Muscle layer of duodenum (tissue), 2 donors: ENCODE results near the gene FUT4.
"Not testable (repeated sequence)": the region's sequence is repeated elsewhere in the genome, so short reads cannot be mapped to it uniquely, and the experiment has no call there.

Experiments used
- H3K27ac ChIP-seq: one replicate; pipeline ENCODE4 v1.7.0; 2013; ENCODE audit warnings: mild to moderate bottlenecking, low read length
- H3K27me3 ChIP-seq: one replicate; pipeline ENCODE4 v1.7.0; 2013; ENCODE audit warnings: low read depth, mild to moderate bottlenecking, control low read depth, low read length
- H3K36me3 ChIP-seq, 2 donors: one replicate each; pipeline ENCODE4 v1.7.0; 2013; ENCODE audit warnings: low read length in 2 of 2, control low read depth in 1 of 2, mild to moderate bottlenecking in 1 of 2; ENCODE audit not compliant: insufficient read depth in 2 of 2, control insufficient read depth in 1 of 2
- H3K4me1 ChIP-seq, 2 donors: one replicate each; pipeline ENCODE4 v1.7.0; 2013; ENCODE audit warnings: low read length in 2 of 2, mild to moderate bottlenecking in 2 of 2, control low read depth in 1 of 2, moderate library complexity in 1 of 2; ENCODE audit not compliant: insufficient read depth in 2 of 2, control insufficient read depth in 1 of 2
- H3K4me3 ChIP-seq, 2 donors: one replicate each; pipeline ENCODE4 v1.7.0; 2013; ENCODE audit warnings: low read length in 2 of 2, low read depth in 1 of 2, mild to moderate bottlenecking in 1 of 2
- H3K9me3 ChIP-seq, 2 donors: one replicate each; pipeline ENCODE4 v1.7.0; 2013; ENCODE audit warnings: low read length in 2 of 2, control low read depth in 1 of 2, mild to moderate bottlenecking in 1 of 2; ENCODE audit not compliant: control insufficient read depth in 1 of 2
- donor health status: healthy.

Gene FUT4

GRCh38 chr11:94543695-94544645 is at the start of gene FUT4:
Gene FUT4, plus strand, starts transcription at chr11:94543921. Its CDS starts 213 bp downstream, at chr11:94544134.
- Histone ChIP-seq H3K27ac (peak within 1 kb of the TSS; percentile 82), H3K4me1 (peaks cover 0 to 45% of the 10 kb centered on the region in 2 donors), H3K36me3 (peaks cover 0 to 3% of the 10 kb centered on the region in 2 donors), H3K9me3 (no peaks in the 10 kb centered on the region), H3K4me3 (peak within 1 kb of the TSS; percentile 70 to 72), H3K27me3 (no peaks in the 10 kb centered on the region)

- Histone ChIP-seq H3K27ac (peak overlapping the region; percentile 91), H3K4me1 (peaks cover 12 to 19% of the 10 kb centered on the region in 2 donors), H3K27me3 (no peaks in the 10 kb centered on the region)
Observed at GRCh38 chr11:94494126-94494680, 49.5 kb upstream of the FUT4 start.

GRCh38 chr11:94500181-94500580 is 43.5 kb upstream of the FUT4 start:
- Histone ChIP-seq H3K9me3 (no peaks in the 10 kb centered on the region), H3K4me3 (no peak overlapping the region), H3K27ac (no peak overlapping the region), H3K4me1 (peaks cover 0 to under 1% of the 10 kb centered on the region in 2 donors), H3K27me3 (no peaks in the 10 kb centered on the region), H3K36me3 (peaks cover 21 to 30% of the 10 kb centered on the region in 2 donors)

More at GRCh38 chr11:94494126-94494680, 49.5 kb upstream of the FUT4 start:
- peak overlapping the region; percentile 92 to 96 for H3K4me3 ChIP-seq
- H3K9me3 ChIP-seq = no peaks in the 10 kb centered on the region
- H3K36me3 ChIP-seq = peaks cover 34 to 41% of the 10 kb centered on the region in 2 donors

GRCh38 chr11:94501522-94501921 is 42.2 kb upstream of the FUT4 start:
- no peaks in the 10 kb centered on the region for H3K9me3 ChIP-seq
- no peak overlapping the region for H3K27ac ChIP-seq
- H3K27me3 ChIP-seq = no peaks in the 10 kb centered on the region
- H3K36me3 ChIP-seq = peaks cover 21 to 29% of the 10 kb centered on the region in 2 donors
- no peak overlapping the region for H3K4me3 ChIP-seq
- no peaks in the 10 kb centered on the region for H3K4me1 ChIP-seq

GRCh38 chr11:94504689-94505293 is 38.9 kb upstream of the FUT4 start:
- H3K27me3 ChIP-seq = no peaks in the 10 kb centered on the region
- H3K9me3 ChIP-seq = no peaks in the 10 kb centered on the region
- no peak overlapping the region for H3K4me3 ChIP-seq
- H3K36me3 ChIP-seq = no peaks in the 10 kb centered on the region
- no peaks in the 10 kb centered on the region for H3K4me1 ChIP-seq
- H3K27ac ChIP-seq = no peak overlapping the region

GRCh38 chr11:94506513-94506912 is 37.2 kb upstream of the FUT4 start:
- H3K27me3 ChIP-seq, H3K4me3 ChIP-seq, H3K4me1 ChIP-seq, H3K27ac ChIP-seq, H3K9me3 ChIP-seq, H3K36me3 ChIP-seq: not testable (repeated sequence)

- Histone ChIP-seq H3K27me3 (no peaks in the 10 kb centered on the region), H3K27ac (no peak overlapping the region), H3K4me3 (no peak overlapping the region), H3K4me1 (no peaks in the 10 kb centered on the region), H3K36me3 (no peaks in the 10 kb centered on the region), H3K9me3 (no peaks in the 10 kb centered on the region)
Observed at GRCh38 chr11:94507485-94507884, 36.2 kb upstream of the FUT4 start.

- Histone ChIP-seq H3K27ac (no peak within 1 kb of the TSS), H3K9me3 (no peaks in the 10 kb centered on the region), H3K4me1 (no peaks in the 10 kb centered on the region), H3K27me3 (no peaks in the 10 kb centered on the region), H3K4me3 (peak within 1 kb of the TSS; percentile 63 to 79), H3K36me3 (no peaks in the 10 kb centered on the region)
Observed at GRCh38 chr11:94511932-94512781, 31.6 kb upstream of the FUT4 start, which contains the start of gene C11orf97. Gene C11orf97, plus strand, starts transcription at chr11:94512461. Its CDS starts 68 bp downstream, at chr11:94512529.

GRCh38 chr11:94513091-94513490 is 30.6 kb upstream of the FUT4 start:
- Histone ChIP-seq H3K4me1 (no peaks in the 10 kb centered on the region), H3K27ac (no peak overlapping the region), H3K27me3 (no peaks in the 10 kb centered on the region), H3K4me3 (peak overlapping the region in 1 of 2 donors; percentile 63), H3K36me3 (no peaks in the 10 kb centered on the region), H3K9me3 (no peaks in the 10 kb centered on the region)

- peaks cover 0 to 3% of the 10 kb centered on the region in 2 donors for H3K4me1 ChIP-seq
- no peaks in the 10 kb centered on the region for H3K9me3 ChIP-seq
Observed at GRCh38 chr11:94515398-94515797, 28.3 kb upstream of the FUT4 start.

More at GRCh38 chr11:94515398-94515797, 28.3 kb upstream of the FUT4 start:
- no peak overlapping the region for H3K4me3 ChIP-seq
- no peaks in the 10 kb centered on the region for H3K27me3 ChIP-seq
- H3K27ac ChIP-seq = no peak overlapping the region
- H3K36me3 ChIP-seq = no peaks in the 10 kb centered on the region
